Caco-2 (cell line): Measurements from ENCODE around the gene RELL2. TPM values are rescaled to one million over a fixed set of nuclear protein-coding genes. Genes with fewer than 3 reads are reported as not detected.

Experiments
- BruUV-seq: library from RNA; stranded (reverse); fragments of 400-500 nt; replicated peaks from 2 replicates; lab custom pipeline; 2021; lab: Mats Ljungman, UMichigan
- CTCF ChIA-PET: fragments of 300-600 bp; sonication (Branson Sonifier 250); formaldehyde crosslinking; loops from one replicate; lab custom pipeline; 2022; ENCODE audit warnings: antibody characterized with exemption; lab: Charles Lee
- POLR2A ChIA-PET: fragments of 300-600 bp; sonication (Branson Sonifier 250); formaldehyde crosslinking; loops from one replicate; lab custom pipeline; 2022; ENCODE audit warnings: antibody characterized with exemption; lab: Charles Lee
- DNase-seq, 2 experiments: peaks; one replicate each; pipeline versions ENCODE4 v3.0.0 to v3.0.0-alpha.2; 2020 to 2022
- H3K27me3 ChIP-seq: replicated peaks from 2 replicates; pipeline ENCODE4 v1.6.0; 2011; ENCODE audit warnings: low read length; ENCODE audit not compliant: control insufficient read depth, insufficient read depth
- H3K36me3 ChIP-seq: 2 replicates; pipeline ENCODE4 v1.5.1; 2011; ENCODE audit warnings: low read length; ENCODE audit not compliant: control insufficient read depth, insufficient read depth
- H3K4me1 ChIP-seq: fragments of 250-450 bp; sonication (Bioruptor Pico); 2 replicates; pipeline ENCODE4 v1.5.1; 2020; ENCODE audit warnings: mild to moderate bottlenecking
- H3K4me3 ChIP-seq: 2 replicates; pipeline ENCODE4 v1.5.1; 2011; ENCODE audit warnings: low read depth, mild to moderate bottlenecking, control low read depth, low read length
- H3K9me3 ChIP-seq: fragments of 250-450 bp; sonication (Bioruptor Pico); 2 replicates; pipeline ENCODE4 v1.5.1; 2020; ENCODE audit warnings: mild to moderate bottlenecking, moderate library complexity
- H3K27ac Mint-ChIP-seq: one replicate; pipeline ENCODE4 v1.8.0; 2022; ENCODE audit warnings: mixed read lengths; ENCODE audit not compliant: unreplicated experiment
- H3K27me3 Mint-ChIP-seq: one replicate; pipeline ENCODE4 v1.8.0; 2022; ENCODE audit warnings: mixed read lengths; ENCODE audit not compliant: insufficient read depth, unreplicated experiment
- H3K36me3 Mint-ChIP-seq: one replicate; pipeline ENCODE4 v1.8.0; 2022; ENCODE audit warnings: mild to moderate bottlenecking, mixed read lengths; ENCODE audit not compliant: insufficient read depth, unreplicated experiment
- H3K4me1 Mint-ChIP-seq: one replicate; pipeline ENCODE4 v1.8.0; 2022; ENCODE audit warnings: low read depth, mixed read lengths; ENCODE audit not compliant: unreplicated experiment
- H3K4me3 Mint-ChIP-seq: one replicate; pipeline ENCODE4 v1.8.0; 2022; ENCODE audit warnings: mild to moderate bottlenecking, moderate library complexity, mixed read lengths; ENCODE audit not compliant: unreplicated experiment
- H3K9me3 Mint-ChIP-seq: one replicate; pipeline ENCODE4 v1.8.0; 2022; ENCODE audit warnings: mixed read lengths; ENCODE audit not compliant: unreplicated experiment
- intact Hi-C: fragments of 100-400 bp; cut with micrococcal nuclease; formaldehyde crosslinking; loops from one replicate; pipeline ENCODE4 v1.10.0; 2022; ENCODE audit not compliant: unreplicated experiment
- total RNA-seq: library from RNA; stranded (reverse); gene quantifications from 2 replicates; pipeline ENCODE4 v1.2.3, GENCODE V29; 2022
- TF ChIP-seq, protein P1 (sequence below), 2 experiments: fragments of 200-600 bp in 1 of 2; IDR thresholded peaks; 1 replicate in 1 of 2; 2 replicates in 1 of 2; pipeline versions ENCODE4 v1.5.1 to v1.8.0; 2011 to 2022; ENCODE audit warnings: antibody characterized with exemption in 1 of 2, control low read depth in 1 of 2, inconsistent platforms in 1 of 2, low read depth in 1 of 2, low read length in 1 of 2, mild to moderate bottlenecking in 1 of 2, moderate library complexity in 1 of 2; ENCODE audit not compliant: insufficient read depth in 1 of 2, severe bottlenecking in 1 of 2, unreplicated experiment in 1 of 2

The RELL2 gene
- total RNA-seq, 1 experiment from 2014 or later: 8.7 TPM

DNA sequence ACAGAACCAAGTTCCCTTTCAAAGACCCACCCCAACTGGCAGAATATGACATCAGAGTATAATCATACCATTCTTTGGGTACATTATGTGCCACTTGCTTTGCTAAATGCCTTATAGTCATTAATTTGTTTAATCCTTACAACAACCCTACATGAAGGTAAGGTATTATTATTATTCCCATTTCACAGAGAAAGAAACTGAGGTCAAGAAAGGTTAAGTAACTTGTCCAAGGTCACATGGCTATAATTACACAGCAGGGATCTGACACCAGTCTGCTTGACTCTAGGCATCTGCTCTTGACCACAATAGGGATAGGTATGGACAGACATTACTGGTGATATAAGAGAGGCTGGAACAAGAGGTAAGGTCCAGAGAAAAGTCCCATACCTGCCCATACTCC, 13.2 kb downstream of the RELL2 start:
- Mint-ChIP-seq H3K36me3 (peaks cover 4% of the 10 kb centered on the region), H3K4me1 (peaks cover 22% of the 10 kb centered on the region), H3K27me3 (no peaks in the 10 kb centered on the region), H3K27ac (no peak overlapping the region), H3K9me3 (no peaks in the 10 kb centered on the region), H3K4me3 (peak overlapping the region; percentile 92)
- BruUV-seq: TSS peak; percentile 55
- intact Hi-C loops: no loop called here
- TF ChIP-seq, protein P1, sequence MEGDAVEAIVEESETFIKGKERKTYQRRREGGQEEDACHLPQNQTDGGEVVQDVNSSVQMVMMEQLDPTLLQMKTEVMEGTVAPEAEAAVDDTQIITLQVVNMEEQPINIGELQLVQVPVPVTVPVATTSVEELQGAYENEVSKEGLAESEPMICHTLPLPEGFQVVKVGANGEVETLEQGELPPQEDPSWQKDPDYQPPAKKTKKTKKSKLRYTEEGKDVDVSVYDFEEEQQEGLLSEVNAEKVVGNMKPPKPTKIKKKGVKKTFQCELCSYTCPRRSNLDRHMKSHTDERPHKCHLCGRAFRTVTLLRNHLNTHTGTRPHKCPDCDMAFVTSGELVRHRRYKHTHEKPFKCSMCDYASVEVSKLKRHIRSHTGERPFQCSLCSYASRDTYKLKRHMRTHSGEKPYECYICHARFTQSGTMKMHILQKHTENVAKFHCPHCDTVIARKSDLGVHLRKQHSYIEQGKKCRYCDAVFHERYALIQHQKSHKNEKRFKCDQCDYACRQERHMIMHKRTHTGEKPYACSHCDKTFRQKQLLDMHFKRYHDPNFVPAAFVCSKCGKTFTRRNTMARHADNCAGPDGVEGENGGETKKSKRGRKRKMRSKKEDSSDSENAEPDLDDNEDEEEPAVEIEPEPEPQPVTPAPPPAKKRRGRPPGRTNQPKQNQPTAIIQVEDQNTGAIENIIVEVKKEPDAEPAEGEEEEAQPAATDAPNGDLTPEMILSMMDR (IDR thresholded peaks at IDR 0.05; ENCODE audit: insufficient read depth in 1 of 2, low read depth in 1 of 2, low read length in 1 of 2, severe bottlenecking in 1 of 2, unreplicated experiment in 1 of 2): no peak
- POLR2A ChIA-PET: interaction anchor here (0.5 kb wide), 1 partner anchor 673 kb away, joined by 9 read pairs; no protein-coding TSS in a partner anchor
- no peaks in the 10 kb centered on the region for H3K9me3 ChIP-seq
- H3K27me3 ChIP-seq: no peaks in the 10 kb centered on the region
- H3K4me1 ChIP-seq: peaks cover 5% of the 10 kb centered on the region
- no peak for DNase-seq
- no peak overlapping the region for H3K4me3 ChIP-seq
- CTCF ChIA-PET: interaction anchor here (0.6 kb wide), 1 partner anchor 17 kb away, joined by 6 read pairs; no protein-coding TSS in a partner anchor
- 0 out of 2 replicates have a peak, but pooled peaks cover 2% of the 10 kb centered on the region for H3K36me3 ChIP-seq

DNA sequence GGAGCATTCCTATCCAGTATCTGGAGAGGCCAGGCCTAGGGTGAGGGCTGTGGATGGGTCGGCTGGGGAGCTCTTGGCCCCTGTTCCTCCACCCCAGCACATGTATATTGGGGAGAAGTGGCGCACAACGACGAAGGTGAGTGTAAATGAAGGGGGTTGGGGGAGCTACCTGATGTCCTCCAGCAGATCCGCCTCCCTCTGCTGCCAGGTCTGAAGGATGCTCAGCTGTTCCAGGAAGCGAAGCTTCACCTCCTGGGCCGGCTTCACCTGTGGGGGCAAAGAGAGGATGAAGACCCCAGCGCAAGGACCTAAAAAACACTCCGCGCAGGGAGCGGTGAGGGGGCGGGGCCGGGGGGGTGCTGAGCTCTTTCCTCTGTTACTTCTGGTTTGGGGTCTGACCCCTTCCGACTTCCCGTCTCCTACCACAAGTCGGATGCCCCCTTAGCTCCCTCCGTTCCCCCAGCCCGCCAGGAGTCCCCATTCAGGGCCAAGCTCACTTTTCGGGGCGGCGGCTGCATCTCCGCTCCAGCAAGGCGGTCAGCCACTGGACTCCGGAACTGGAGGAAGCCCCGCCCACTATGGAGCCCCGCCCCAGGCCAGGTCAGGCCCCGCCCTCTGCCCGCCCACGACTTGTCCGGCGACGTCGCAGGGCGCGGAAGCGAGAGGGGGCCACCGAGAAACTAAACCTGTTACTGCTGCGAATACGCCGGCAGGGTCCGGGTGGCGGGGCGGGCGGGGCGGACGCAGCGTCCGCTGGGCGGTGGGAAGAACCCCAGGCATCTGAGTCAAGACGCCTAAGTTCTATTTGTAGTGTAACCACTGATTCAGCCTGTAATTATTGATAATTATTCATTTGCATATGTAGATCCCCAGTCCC, 14.3 kb downstream of the RELL2 start, which contains the start of gene FCHSD1:
Gene FCHSD1, minus strand, starts transcription at position 568 of the 877 bp plus-strand sequence. Its CDS starts 50 bp downstream, at position 518.
- TF ChIP-seq, protein P1 (IDR thresholded peaks at IDR 0.05; ENCODE audit: insufficient read depth in 1 of 2, low read depth in 1 of 2, low read length in 1 of 2, severe bottlenecking in 1 of 2, unreplicated experiment in 1 of 2): no peak
- Histone ChIP-seq H3K27me3 (no peaks in the 10 kb centered on the region), H3K36me3 (peaks cover 2% of the 10 kb centered on the region; the same call in 1 of the 2 replicates), H3K4me1 (peaks cover 5% of the 10 kb centered on the region), H3K9me3 (no peaks in the 10 kb centered on the region), H3K4me3 (peak within 1 kb of the TSS; percentile 75)
- BruUV-seq: no TSS peak
- Mint-ChIP-seq H3K4me3 (peak within 1 kb of the TSS; percentile 92), H3K27ac (peak within 1 kb of the TSS; percentile 77), H3K36me3 (peaks cover 4% of the 10 kb centered on the region), H3K9me3 (no peaks in the 10 kb centered on the region), H3K4me1 (peaks cover 22% of the 10 kb centered on the region), H3K27me3 (no peaks in the 10 kb centered on the region)
- intact Hi-C loops: loop anchor here (1.0 kb wide), 2 partner anchors 15 to 33 kb away; partner anchors contain the start of genes DIAPH1, HDAC3 and RELL2
- ChIA-PET CTCF (interaction anchor here (0.6 to 1.4 kb wide), 9 partner anchors 13 to 306 kb away, joined by 3 to 7 read pairs (median 4); partner anchors contain the start of genes HDAC3 and RELL2), POLR2A (interaction anchor here (0.6 to 1.4 kb wide), 3 partner anchors 14 to 198 kb away, joined by 3 to 19 read pairs (median 4); partner anchors contain the start of genes HDAC3 and RELL2)
- peak; percentile 90 to 93 for DNase-seq

DNA sequence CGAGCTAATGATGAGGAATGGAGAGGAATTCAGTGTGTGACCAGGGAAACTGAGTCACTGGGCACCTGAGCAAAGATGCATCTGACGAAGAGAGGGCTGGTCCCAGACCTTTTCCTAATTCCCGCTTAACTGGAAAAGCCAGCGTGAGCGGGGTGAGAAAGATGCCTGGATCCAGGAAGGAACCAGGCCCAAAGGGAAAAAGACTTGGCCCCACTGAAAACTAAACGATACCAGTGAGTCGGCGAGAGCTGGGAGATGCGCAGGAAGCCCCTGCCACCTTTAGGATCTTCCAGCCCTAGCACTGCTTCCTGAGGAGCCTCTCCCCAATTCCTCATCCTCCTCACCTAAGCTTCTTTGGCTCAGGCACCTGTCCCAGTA, 14.9 kb downstream of the RELL2 start:
- H3K4me1 ChIP-seq: peaks cover 5% of the 10 kb centered on the region
- TF ChIP-seq, protein P1 (IDR thresholded peaks at IDR 0.05; ENCODE audit: insufficient read depth in 1 of 2, low read depth in 1 of 2, low read length in 1 of 2, severe bottlenecking in 1 of 2, unreplicated experiment in 1 of 2): no peak
- intact Hi-C loops: loop anchor here (1.0 kb wide), 2 partner anchors 15 to 33 kb away; partner anchors contain the start of genes DIAPH1, HDAC3 and RELL2
- ChIA-PET CTCF (interaction anchor here (0.6 to 1.4 kb wide), 4 partner anchors 14 to 238 kb away, joined by 3 to 7 read pairs (median 4); no protein-coding TSS in a partner anchor), POLR2A (interaction anchor here (1.4 kb wide), 1 partner anchor 15 kb away, joined by 19 read pairs; the partner anchor contains the start of genes HDAC3 and RELL2)
- peak overlapping the region; percentile 21 for H3K27ac Mint-ChIP-seq
- DNase-seq: peak in 1 of 2 experiments; percentile 26
- no peaks in the 10 kb centered on the region for H3K9me3 Mint-ChIP-seq
- peak overlapping the region; percentile 75 for H3K4me3 ChIP-seq
- peaks cover 22% of the 10 kb centered on the region for H3K4me1 Mint-ChIP-seq
- no TSS peak for BruUV-seq
- no peaks in the 10 kb centered on the region for H3K9me3 ChIP-seq
- H3K27me3 Mint-ChIP-seq: no peaks in the 10 kb centered on the region
- H3K36me3 ChIP-seq: peaks cover 2% of the 10 kb centered on the region; the same call in 1 of the 2 replicates
- H3K27me3 ChIP-seq: no peaks in the 10 kb centered on the region
- H3K4me3 Mint-ChIP-seq: peak overlapping the region; percentile 92
- peaks cover 4% of the 10 kb centered on the region for H3K36me3 Mint-ChIP-seq
